HK-2 (cell line): ENCODE measurements around the gene MOGAT3.

Source experiments
- DNase-seq: peaks from one replicate; pipeline ENCODE4 v3.0.0-alpha.2; 2018; ENCODE audit not compliant: unreplicated experiment

MOGAT3 gene

DNA sequence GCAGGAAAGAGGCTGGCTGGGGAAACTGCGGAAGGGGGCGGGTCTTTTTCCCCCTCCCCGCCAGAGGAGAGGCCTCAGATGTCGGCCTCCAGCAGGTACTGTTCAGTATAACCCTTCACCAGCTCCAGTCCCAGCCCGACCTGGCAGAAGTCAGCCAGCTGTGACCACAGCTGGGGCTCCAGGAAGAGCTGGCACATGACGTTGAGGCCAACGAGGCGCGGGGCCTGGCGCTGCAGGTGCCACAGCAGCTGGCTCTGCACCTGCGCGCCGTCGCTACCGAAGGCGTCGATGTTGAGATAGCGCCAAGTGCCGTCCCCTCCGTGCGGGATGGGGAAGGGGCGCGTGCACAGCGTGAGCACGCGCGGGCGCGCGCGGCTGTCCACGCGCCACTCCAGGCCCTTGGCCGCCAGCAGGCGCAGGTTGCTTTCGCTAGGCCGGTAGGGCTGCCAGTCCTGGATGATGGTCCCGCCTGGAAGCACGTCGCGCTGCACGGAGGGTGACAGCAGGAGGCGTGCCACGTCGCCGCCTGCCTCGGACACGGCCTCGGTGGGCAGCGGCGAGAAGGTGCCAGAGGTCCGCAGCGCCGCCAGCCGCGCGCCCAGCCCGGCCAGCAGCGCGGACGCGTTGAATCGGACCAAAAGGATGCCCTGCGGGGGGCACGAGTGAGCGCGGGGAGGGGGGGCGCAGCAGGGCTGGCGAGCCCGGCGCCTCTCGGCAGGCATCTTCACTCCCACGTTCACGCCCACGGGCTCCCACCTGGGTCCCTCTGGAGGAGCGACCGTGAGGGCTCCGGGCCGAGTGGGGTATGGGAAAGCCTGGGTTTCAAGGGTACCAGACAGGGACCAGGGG is 28.6 kb downstream of the MOGAT3 start:
- DNase-seq, result no peak

DNA sequence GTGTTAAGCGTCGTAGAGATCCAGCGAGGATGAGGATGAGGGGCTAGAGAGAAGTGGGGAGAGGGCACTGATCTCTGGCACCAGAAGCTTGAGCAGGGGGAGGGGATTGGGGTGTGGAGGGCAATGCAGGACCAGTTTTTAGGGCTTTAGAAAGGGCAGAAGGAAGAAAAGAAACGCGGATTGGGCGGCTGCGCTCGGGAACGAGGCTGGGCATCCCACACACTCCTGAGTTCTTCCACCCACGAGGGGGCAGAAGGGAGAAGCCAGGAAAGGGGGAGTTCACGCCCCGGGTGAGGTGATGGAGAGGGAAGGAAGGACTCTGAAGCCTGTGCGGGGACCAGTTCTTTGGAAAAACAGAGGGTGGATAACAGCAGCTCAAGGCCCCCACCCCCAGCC is 29.4 kb downstream of the MOGAT3 start:
- DNase-seq, result no peak

DNA sequence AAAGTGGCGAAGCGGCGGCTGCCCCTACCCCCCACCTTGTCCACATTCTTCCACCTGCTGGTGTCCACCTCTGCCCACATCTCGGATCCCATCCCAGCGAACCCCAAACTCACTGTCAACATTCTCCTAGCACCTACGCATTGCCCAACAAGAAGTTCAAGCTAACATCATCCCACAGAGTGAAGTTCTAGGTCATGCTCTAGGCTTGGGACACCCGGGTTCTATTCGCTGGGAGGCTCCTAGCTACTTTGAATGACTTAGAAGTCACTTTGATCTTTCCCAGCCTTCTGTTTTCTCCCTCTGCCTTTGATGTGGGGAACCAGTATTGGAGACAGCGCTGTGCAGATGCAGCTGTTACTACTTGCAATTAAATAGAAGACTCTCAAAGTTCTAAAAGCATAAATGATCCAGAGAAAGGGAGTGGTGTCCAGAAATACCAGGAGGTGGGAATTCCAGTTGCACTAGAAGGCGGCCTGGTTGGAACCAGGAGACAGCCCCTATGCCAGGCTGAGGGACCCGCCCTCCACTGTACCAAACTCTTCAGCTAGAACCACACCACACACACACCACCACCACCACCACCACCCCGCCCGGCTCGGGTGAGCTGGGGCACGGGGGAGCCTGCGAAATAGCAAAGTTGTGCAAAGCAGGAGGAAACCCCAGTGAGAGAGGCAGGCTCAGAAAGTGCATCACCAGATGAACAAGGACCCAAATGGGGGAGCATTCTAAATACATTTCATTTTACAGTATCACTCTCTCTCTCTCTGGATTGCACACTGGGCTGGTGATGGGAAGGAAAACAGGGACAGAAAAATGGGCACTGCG is 30.0 kb downstream of the MOGAT3 start:
- DNase-seq, result no peak

DNA sequence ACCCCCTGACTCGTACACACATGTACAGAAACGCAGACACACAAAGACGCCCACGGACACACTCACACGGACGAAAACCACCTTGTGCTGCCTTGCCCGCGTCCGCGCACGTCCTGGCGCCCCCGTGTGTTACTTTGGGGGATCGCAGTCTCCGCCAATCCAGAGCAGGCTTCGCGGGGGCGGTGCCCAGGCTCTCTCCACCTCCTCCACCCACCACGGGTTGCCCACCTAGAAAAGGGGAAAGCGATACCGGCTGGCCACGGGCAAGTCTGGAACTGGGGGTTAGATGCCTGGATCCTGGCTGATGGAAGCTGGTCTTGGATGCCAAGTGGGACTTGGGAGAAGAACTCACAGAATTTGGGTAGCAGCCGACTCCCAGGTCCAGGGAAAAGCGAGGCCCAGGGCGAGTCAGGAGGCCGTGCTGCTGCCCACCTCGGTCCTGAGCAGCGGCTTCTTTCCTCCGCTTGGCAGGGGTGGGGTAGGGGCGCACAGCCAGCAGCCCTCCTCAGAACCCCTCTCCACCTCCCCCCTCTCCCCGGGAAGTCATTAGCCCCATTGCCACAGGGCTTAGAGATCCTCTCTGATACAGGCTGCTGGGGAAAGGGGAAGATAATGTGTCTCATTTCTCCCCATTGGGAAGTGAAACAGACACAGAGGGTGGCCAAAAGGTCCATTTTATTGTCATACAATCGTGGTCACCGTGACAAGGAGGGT is 30.8 kb downstream of the MOGAT3 start:
- DNase-seq, result peak; percentile 77

DNA sequence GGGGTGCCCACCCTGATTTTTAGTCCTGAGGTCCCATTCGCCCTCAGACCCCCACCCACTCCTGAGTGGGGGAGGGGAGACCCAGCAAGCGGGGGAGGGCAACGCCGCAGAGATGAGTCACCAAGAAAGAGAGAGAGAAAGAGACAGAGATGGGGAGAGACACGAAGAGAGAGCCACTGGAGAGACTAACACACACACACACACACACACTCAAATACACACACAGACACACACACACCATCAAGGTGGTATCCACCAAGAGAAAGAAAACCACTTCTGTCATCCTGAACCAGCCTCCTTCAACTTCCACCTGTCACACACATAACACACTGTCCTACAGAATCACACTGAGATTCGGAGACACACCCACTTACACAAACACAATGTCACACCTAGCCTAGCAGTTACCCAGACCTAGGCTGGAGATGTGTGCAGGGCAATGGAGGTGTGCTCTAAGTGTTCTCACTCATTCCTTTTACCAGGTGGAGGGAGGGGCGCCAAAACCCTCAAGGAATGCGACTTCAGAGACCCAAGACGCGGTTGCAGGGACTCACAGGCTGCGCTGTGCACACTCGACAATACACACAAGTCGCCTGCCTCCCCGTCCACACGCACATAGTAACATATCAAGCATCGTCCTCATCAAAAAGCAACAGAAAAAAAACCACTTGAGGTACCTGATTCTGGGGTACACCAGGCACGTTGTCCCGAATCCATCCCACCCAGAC is 31.6 kb downstream of the MOGAT3 start:
- no peak for DNase-seq

DNA sequence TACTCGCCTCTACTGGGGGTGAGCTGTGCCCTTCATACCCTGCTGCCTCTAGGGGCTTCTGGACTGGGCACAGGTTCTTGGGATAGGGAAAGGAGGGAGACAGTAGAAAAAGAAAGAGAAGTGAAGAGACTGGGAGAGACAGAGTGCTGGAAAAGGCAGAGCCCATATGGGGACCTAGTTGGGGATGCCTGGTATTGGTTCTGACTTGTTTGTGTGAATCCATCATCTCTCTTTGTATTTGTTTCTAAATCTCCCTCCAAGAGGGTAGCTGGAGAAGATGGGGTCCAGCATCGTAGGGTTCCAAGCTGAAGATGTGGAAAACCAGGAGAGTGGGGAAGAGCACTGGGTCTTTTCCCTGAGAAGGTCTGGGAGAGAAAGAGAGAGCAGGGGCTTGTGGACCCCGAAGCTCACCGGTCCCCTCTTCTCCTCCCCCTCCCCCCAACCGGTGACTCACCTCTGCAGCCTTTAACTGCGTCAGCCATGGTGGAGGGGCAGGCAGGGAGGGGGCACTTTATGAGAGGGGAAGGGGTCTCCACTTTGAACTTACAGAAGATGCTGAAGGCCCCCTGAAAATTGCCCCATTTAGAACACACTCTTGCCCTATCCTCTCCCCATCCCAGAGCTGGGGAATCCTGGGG is 32.3 kb downstream of the MOGAT3 start:
- DNase-seq, result no peak

DNA sequence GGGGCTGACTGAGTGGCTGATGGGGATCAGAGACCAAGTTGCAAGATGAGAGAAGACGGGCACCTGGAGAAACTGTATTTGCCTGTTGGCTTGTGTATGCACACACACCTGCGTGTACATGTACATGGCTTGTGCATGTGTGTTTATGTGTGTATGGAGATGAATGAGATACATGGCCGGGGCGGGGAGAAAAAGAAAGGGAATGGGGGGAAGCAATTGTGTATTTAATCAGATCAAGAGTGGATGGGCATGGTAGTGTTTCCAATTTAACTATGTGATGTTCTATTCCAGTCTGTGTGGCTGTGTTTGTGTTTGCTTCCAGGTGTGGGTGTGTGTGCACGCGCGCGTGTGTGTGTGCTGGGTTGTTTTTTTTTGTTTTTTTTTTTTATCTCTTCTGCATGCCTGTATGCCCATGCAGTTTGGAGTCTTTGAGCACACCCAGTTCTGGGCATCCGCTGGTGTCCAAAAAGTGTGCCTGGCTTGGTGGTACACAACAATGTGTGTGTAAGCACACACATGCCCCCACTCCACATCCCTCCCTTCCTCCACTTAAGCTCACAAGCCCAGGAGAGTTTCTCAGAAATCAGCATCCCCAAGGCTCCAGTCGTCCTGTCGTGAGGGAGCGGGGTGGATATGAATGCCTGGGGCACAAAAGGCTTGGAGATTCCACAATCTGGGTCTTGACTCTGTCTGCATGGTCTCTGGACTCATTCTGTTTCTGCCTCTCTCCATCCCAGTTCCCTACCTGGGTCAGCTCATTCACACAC is 33.0 kb downstream of the MOGAT3 start:
- no peak for DNase-seq

DNA sequence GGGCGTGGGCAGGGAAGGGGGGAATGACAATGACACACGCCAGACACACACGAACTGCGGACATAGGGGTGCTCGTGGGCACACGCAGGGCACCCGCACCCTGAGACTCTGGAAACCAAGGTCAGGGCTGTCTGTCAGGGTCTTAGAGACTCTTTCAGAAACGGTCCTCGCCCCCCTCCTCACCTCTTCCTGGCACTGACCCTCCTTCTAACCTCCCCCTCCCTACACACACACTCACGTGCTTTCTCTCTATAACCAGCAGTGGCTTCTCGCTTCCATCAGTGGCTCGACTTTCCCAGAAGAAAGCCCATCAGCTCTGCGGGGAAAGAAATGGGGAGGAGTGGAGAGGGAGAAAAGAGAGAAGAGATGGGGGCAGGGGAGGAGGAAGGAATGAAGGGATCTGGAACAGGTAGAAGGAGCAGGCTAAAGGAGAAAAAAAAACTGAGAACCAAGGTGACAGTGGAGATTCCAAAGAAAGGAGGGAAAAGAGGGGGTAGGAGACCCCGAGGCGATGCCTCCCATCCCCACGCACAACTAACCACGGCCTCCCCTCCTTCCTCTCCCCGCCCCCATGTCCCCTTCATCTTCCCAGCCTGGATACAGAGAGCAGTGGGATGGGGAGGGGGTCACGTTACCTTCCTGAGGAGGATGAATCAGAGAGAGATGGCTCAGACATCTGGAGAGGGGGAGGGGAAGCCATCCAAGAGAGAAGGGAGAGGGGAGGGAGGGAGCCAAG is 33.8 kb downstream of the MOGAT3 start:
- DNase-seq, result no peak

DNA sequence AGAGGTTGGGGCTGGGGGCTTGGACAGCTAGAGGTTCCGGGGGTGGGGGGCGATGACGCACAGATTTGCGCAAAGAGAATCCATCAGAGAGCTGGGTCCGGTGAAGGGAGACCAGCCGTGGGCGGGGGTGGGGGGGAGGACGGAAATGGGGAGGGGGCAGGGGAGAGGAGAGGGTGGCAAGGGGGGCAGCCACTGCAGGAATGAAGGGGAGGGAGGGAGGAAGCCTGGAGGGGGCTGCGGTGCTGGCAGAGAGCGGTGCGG is 34.3 kb downstream of the MOGAT3 start:
- no peak for DNase-seq

DNA sequence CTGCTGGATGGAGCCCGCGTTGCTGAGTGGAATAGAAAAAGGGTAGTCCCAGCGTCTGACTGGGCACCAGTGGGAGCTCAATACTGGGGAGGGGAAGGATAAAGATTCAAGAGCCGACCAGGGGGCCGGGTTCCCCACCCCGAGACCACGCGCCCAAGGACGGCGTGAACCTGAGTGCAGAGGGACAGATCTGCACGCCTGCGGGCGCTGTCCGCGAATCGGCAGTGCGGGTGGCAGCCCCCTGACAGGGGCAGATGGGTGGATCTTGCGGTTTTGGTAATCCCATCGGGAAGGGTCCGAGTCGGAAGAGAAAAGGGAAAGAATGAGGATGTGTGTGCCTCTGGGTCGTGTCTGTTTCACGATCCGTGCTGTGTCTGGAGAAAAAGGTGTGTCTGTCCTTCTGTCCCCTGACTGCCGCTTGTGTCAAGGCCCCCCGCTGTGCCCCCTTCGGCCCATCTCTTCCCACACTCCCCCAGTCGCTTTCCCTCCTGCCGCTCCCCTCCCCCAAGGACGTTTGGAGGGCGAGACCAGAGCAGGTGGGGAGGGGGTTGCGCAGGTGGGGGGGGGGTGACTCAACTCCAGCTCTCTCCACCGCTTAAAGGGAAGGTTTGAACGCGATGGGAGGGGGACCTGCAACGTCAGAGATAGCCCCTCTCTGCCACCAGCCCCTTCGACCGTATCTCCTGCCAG is 34.7 kb downstream of the MOGAT3 start:
- DNase-seq, result no peak

DNA sequence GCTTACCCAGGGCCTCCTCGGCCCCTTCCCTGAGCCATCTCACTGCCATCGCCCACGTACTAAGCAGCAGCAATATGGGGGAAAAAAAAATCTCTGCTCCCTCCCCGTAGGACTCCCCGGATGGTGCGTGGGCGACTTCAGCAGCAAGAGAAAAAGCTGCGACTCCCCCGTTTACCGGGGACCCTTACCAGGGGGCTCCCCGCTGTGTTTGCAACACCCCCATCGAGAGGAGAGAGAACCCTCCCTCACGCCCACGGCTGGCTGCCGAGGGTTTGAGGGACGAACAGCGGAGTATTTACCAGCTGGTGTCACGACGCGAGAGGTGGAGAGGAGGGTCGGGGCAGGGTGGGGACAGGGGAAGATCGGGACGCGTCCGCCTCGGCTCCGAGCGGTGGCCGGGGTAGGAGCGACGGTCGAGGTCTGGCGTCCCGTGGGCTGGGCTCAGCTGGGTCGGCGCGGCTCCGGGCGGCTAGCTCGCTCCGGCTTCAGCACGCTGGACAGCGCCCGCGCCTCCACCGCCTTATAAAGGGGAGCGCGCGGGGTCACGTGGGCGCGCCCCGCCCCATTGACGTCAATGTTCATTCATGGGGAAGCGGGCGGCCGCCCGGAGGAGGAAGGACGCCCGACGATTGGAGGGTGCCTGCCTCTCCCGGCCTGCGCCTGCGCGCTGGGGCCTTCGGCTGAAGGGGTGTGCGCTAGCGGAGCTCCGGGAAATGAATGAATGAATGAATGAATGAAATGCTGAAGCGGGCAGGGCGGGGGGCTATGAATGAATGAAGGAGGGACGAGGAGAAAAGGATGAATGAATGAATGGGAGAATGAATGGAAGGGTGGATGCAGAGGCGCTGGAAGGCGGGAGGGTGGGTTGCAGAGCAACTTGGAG is 35.5 kb downstream of the MOGAT3 start, which contains the start of gene VGF:
Gene VGF, minus strand, starts transcription at position 495 of the 883 bp plus-strand sequence. CDS start 726 bp downstream, outside the sequence.
- DNase-seq, result peak; percentile 95

DNA sequence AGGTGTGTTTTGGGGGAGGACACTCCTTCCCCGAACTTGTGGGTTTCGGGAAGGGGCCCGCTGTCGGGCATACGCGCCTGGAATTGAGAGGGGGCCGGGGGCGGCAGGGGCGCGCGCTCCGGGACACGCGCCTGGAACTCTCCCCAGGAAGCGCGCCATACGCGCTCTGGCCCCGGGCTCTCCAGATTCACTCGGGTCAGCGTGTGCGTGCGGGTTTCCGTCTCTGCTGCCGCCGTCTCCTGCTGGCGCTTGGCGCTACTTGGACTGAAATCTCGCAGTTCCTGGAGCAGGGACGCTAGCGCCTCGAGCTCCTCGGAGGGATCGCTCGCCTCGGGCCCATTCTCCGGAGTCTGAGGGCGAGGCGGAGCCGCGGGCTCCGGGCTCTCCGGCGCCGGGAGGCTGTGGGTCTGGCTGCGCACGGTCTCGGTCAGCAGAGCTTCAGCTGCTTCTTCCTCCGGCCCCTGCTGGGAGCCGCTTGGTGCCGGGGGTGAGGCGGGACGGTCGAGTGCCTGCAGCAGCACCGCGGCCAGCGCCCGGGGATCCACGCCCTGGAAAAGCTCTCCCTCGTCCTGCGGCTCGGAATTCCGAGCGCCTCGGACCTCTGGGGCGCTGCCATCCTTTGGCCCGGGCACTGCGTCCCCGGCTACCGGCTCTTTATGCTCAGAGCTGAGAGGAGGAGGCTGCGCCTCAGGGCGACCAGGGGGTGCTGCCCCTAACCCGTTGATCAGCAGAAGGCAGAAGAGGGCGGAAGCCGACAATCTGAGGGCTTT is 36.6 kb downstream of the MOGAT3 start:
- DNase-seq, result peak; percentile 83

DNA sequence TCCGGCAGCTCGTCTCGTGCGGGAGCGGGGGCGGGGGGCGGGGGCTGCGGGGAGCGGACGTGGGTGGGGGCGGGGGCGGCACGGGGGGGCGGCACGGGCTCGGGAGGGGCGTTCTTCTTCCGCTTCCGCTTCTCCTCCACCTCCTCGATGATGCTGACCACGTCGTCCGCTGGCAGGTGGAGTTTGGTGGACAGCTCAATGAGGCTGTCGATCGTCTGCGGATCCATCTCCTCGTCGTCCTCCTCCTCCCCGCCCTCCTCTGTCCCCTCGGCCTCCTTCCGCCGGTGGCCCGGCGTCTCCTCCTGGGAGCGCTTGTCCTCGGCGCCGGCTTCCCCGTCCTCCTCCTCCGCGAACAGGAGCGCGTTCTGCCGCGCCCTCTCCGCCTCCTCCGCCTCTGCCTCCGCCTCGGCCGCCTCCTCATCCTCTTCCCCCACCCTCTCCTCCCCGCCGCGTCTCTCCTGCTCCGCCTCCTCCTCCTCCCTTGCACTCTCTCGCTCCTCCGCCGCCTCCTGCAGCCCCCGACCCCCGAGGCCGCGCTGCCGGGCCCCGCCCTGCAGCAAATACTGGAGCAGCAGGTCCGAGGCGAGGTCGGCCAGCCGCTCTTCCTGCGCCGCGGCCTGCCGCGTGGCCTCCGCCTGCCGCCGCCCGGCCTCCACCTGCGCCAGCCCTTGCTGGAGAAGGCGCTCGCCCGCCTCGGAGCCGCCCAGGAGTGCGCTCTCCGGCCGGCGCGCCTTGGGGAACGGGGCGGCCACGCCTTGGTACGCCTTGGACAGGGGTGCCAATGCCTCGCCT is 37.4 kb downstream of the MOGAT3 start:
- peak; percentile 78 for DNase-seq

DNA sequence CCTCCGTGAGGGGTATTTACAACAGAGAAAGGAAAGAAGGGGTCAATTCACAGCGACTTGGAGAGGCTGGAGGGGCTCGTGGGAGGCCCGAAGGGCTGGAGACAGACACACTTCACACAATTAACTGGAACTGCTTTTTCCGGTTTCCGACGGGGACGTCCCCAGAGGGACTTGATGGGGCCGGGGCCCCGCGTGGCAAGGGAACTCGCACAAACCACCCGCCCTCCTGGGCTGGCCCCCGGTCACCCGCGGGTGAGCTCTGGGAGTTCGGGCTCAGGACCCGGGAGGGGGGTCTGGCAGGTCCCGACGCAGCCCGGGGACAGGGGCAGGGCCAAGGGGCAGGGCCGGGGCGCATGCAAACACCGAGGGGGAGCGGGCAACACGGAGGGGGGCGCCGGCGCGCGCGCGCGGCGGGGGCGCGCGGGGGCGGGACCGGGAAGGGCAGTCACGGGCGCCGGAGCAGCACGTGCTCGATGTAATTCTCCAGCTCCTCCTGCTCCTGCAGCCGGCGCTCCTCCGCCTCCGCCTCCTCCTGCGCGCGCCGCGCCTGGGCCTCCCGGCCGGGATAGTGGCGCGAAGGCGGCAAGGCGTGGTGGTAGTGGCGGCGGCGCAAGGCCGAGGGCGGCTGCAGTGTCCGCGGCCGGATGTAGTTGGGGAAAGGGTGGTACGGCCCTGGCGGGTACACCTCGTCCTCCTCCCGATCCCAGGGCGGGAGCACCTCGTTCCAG is 38.1 kb downstream of the MOGAT3 start:
- DNase-seq, result peak; percentile 35

DNA sequence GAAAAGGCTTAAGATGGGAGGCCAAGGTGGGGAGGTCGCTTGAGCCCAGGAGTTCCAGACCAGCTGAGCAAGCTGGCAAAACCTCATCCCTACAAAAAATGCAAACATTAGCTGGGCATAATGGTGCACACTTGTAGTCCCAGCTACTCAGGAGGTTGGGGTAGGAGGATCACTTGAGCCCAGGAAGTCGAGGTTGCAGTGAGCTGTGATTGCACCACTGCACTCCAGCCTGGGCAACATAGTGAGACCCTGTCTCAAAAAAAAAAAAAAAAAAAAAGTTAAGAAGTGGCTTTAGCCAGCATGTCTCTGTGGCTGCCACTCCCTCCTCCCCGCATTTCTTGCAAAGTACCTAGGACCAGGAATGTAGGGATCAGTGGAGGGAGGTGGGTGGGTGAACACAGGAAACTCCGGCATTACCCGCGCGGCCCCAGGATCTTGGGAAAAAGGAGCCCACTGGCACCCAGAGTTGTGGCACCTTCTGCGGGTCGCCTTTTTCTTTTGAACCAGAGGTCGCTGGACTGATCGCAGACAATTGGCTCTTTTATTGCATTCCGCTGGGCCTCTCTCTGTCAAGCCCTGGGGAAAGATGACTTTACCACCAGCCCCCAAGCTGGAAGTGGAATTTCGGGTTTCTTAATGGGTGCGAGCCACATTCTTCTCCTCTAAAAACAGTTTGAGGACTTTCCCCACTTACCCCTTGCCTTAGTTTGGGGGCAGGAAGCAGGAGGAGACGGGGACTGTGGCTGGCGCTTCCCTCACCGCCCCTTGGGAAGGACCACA is 39.0 kb downstream of the MOGAT3 start:
- no peak for DNase-seq
